CD8-positive, alpha-beta memory T cell (primary cell): ENCODE data around the gene VWA8. TPM values are rescaled to one million over a fixed set of nuclear protein-coding genes. Genes with fewer than 3 reads are reported as not detected.
A peak's percentile ranks its signal among the peaks of the same experiment; 100 is the strongest.

Experiments used
- CTCF ChIA-PET: fragments of 350-600 bp; sonication (Branson Sonifier 250); formaldehyde crosslinking; loops from one replicate; lab custom pipeline; 2021; ENCODE audit warnings: antibody characterized with exemption; lab: Charles Lee
- POLR2A ChIA-PET: fragments of 350-600 bp; sonication (Branson Sonifier 250); formaldehyde crosslinking; loops from one replicate; lab custom pipeline; 2021; ENCODE audit warnings: antibody characterized with exemption; lab: Charles Lee
- DNase-seq, 5 donors: peaks; one replicate each; pipeline versions ENCODE4 v3.0.0 to v3.0.0-alpha.2; 2020 to 2022; ENCODE audit warnings: mixed read lengths in 1 of 5
- H3K27ac ChIP-seq: one replicate; pipeline ENCODE4 v1.7.0; 2013; ENCODE audit warnings: low read depth, mild to moderate bottlenecking, low read length, moderate library complexity
- H3K27me3 ChIP-seq: 2 replicates; pipeline ENCODE4 v1.7.0; 2013; ENCODE audit warnings: low read length, mild to moderate bottlenecking; ENCODE audit not compliant: insufficient read depth, poor library complexity, severe bottlenecking
- H3K36me3 ChIP-seq: 2 replicates; pipeline ENCODE4 v1.7.0; 2013; ENCODE audit warnings: mild to moderate bottlenecking, low read length, moderate library complexity; ENCODE audit not compliant: insufficient read depth
- H3K4me1 ChIP-seq: 2 replicates; pipeline ENCODE4 v1.7.0; 2013; ENCODE audit warnings: mild to moderate bottlenecking, low read length, moderate library complexity; ENCODE audit not compliant: insufficient read depth
- H3K4me3 ChIP-seq: 2 replicates; pipeline ENCODE4 v1.7.0; 2013; ENCODE audit warnings: mild to moderate bottlenecking, low read length
- H3K9me3 ChIP-seq: 2 replicates; pipeline ENCODE4 v1.7.0; 2013; ENCODE audit warnings: mild to moderate bottlenecking, low read length
- H3K27ac Mint-ChIP-seq, 8 donors: one replicate each; pipeline ENCODE4 v1.8.0; 2020 to 2021; ENCODE audit warnings: mixed read lengths in 8 of 8, mild to moderate bottlenecking in 6 of 8, inconsistent platforms in 3 of 8, moderate library complexity in 3 of 8
- H3K27me3 Mint-ChIP-seq, 2 donors: one replicate each; pipeline ENCODE4 v1.8.0; 2020 to 2021; ENCODE audit warnings: mixed read lengths in 2 of 2, mild to moderate bottlenecking in 1 of 2, moderate library complexity in 1 of 2
- H3K36me3 Mint-ChIP-seq, 3 donors: one replicate each; pipeline ENCODE4 v1.8.0; 2020 to 2021; ENCODE audit warnings: mixed read lengths in 3 of 3, inconsistent platforms in 1 of 3, mild to moderate bottlenecking in 1 of 3
- H3K4me1 Mint-ChIP-seq, 3 donors: one replicate each; pipeline ENCODE4 v1.8.0; 2020 to 2021; ENCODE audit warnings: mixed read lengths in 3 of 3, inconsistent platforms in 1 of 3, mild to moderate bottlenecking in 1 of 3
- H3K4me3 Mint-ChIP-seq, 7 donors: one replicate each; pipeline ENCODE4 v1.8.0; 2020 to 2021; ENCODE audit warnings: mixed read lengths in 7 of 7, mild to moderate bottlenecking in 6 of 7, moderate library complexity in 4 of 7, inconsistent platforms in 2 of 7
- H3K9me3 Mint-ChIP-seq, 5 donors: one replicate each; pipeline ENCODE4 v1.8.0; 2020 to 2022; ENCODE audit warnings: mixed read lengths in 5 of 5, mild to moderate bottlenecking in 3 of 5, moderate library complexity in 2 of 5, inconsistent platforms in 1 of 5
- polyA plus RNA-seq: library from polyadenylated mRNA; unstranded; fragments of 300-500 nt; fragmentation: Illumina TruSeq; gene quantifications from one replicate; pipeline ENCODE4 v1.2.3, GENCODE V29; 2021
- total RNA-seq, 2 experiments: library from RNA; stranded (reverse); gene quantifications; one replicate each; pipeline ENCODE4 v1.2.3, GENCODE V29; 2021

Gene VWA8
- total and polyA plus RNA-seq, 3 experiments from 2014 or later: 6.9 to 21.3 (median 21.2) TPM

- H3K36me3 ChIP-seq: no peaks in the 10 kb centered on the region
- Mint-ChIP-seq H3K27me3 (no peaks in the 10 kb centered on the region), H3K36me3 (peaks cover 8 to 32% (median 17%) of the 10 kb centered on the region in 3 donors), H3K4me3 (no peak overlapping the region), H3K4me1 (peaks cover 58 to 65% (median 64%) of the 10 kb centered on the region in 3 donors), H3K27ac (peak overlapping the region in 1 of 8 donors; percentile 17), H3K9me3 (peaks cover 7 to 15% (median 14%) of the 10 kb centered on the region in 5 donors)
- no peak overlapping the region for H3K4me3 ChIP-seq
- peaks cover 23% of the 10 kb centered on the region for H3K4me1 ChIP-seq
- POLR2A ChIA-PET: no interaction called here
- CTCF ChIA-PET: interaction anchor here (1.5 kb wide), 1 partner anchor 9 kb away, joined by 4 read pairs; no protein-coding TSS in a partner anchor
- H3K27ac ChIP-seq: no peak overlapping the region
- H3K27me3 ChIP-seq: no peaks in the 10 kb centered on the region
- DNase-seq: no peak
- H3K9me3 ChIP-seq: no peaks in the 10 kb centered on the region
Measured at GRCh38 chr13:41919031-41919740, 41.7 kb downstream of the VWA8 start.

GRCh38 chr13:41917641-41918040 is 43.3 kb downstream of the VWA8 start:
- ChIA-PET POLR2A (interaction anchor here (1.7 kb wide), 1 partner anchor 44 kb away, joined by 4 read pairs; the partner anchor contains the start of gene VWA8), CTCF (no interaction called here)
- no peak overlapping the region for H3K27ac ChIP-seq
- H3K4me3 ChIP-seq: no peak overlapping the region
- peaks cover 51 to 62% (median 59%) of the 10 kb centered on the region in 3 donors for H3K4me1 Mint-ChIP-seq
- H3K9me3 ChIP-seq: no peaks in the 10 kb centered on the region
- no peaks in the 10 kb centered on the region for H3K36me3 ChIP-seq
- peak overlapping the region in 5 of 8 donors; percentile 4 to 32 (median 22) for H3K27ac Mint-ChIP-seq
- peaks cover 0 to 6% (median 1%) of the 10 kb centered on the region in 5 donors for H3K9me3 Mint-ChIP-seq
- no peaks in the 10 kb centered on the region for H3K27me3 ChIP-seq
- peaks cover 23% of the 10 kb centered on the region for H3K4me1 ChIP-seq
- peaks cover 5 to 16% (median 6%) of the 10 kb centered on the region in 3 donors for H3K36me3 Mint-ChIP-seq
- peak in 1 of 5 donors; percentile 28 for DNase-seq
- H3K27me3 Mint-ChIP-seq: no peaks in the 10 kb centered on the region
- peak overlapping the region in 1 of 7 donors; percentile 55 for H3K4me3 Mint-ChIP-seq

GRCh38 chr13:41916173-41916954 is 44.5 kb downstream of the VWA8 start:
- Mint-ChIP-seq H3K36me3 (peaks cover 5 to 6% (median 6%) of the 10 kb centered on the region in 3 donors), H3K4me1 (peaks cover 46 to 59% (median 57%) of the 10 kb centered on the region in 3 donors)

GRCh38 chr13:41915081-41915480 is 45.8 kb downstream of the VWA8 start:
- CTCF ChIA-PET: no interaction called here
- H3K36me3 Mint-ChIP-seq: peaks cover 0 to 10% (median 5%) of the 10 kb centered on the region in 3 donors
- POLR2A ChIA-PET: no interaction called here
- no peaks in the 10 kb centered on the region for H3K27me3 Mint-ChIP-seq
- Histone ChIP-seq H3K27ac (no peak overlapping the region), H3K4me1 (peaks cover 23% of the 10 kb centered on the region), H3K4me3 (no peak overlapping the region), H3K9me3 (no peaks in the 10 kb centered on the region), H3K36me3 (peaks cover 4% of the 10 kb centered on the region), H3K27me3 (no peaks in the 10 kb centered on the region)
- H3K9me3 Mint-ChIP-seq: no peaks in the 10 kb centered on the region
- peaks cover 38 to 48% (median 46%) of the 10 kb centered on the region in 3 donors for H3K4me1 Mint-ChIP-seq
- no peak for DNase-seq
- no peak overlapping the region for H3K4me3 Mint-ChIP-seq
- no peak overlapping the region for H3K27ac Mint-ChIP-seq

More at GRCh38 chr13:41916173-41916954, 44.5 kb downstream of the VWA8 start:
- H3K27ac Mint-ChIP-seq: peak overlapping the region in 6 of 8 donors; percentile 2 to 94 (median 34)
- peaks cover 1% of the 10 kb centered on the region for H3K36me3 ChIP-seq
- H3K4me1 ChIP-seq: peaks cover 23% of the 10 kb centered on the region
- no peaks in the 10 kb centered on the region for H3K9me3 ChIP-seq
- ChIA-PET POLR2A (interaction anchor here (1.7 kb wide), 1 partner anchor 45 kb away, joined by 4 read pairs; the partner anchor contains the start of gene VWA8), CTCF (interaction anchor here (0.7 to 1.2 kb wide), 2 partner anchors 10 to 132 kb away, joined by 3 read pairs; partner anchors contain the start of gene DGKH)
- DNase-seq: peak in 2 of 5 donors; percentile 16 to 40
- H3K4me3 ChIP-seq: no peak overlapping the region
- no peaks in the 10 kb centered on the region for H3K27me3 ChIP-seq
- no peak overlapping the region for H3K27ac ChIP-seq
- peak overlapping the region in 6 of 7 donors; percentile 1 to 73 (median 59) for H3K4me3 Mint-ChIP-seq
- no peaks in the 10 kb centered on the region for H3K27me3 Mint-ChIP-seq
- H3K9me3 Mint-ChIP-seq: peaks cover 0 to under 1% (median 0%) of the 10 kb centered on the region in 5 donors

- Mint-ChIP-seq H3K4me1 (peaks cover 35 to 44% (median 43%) of the 10 kb centered on the region in 3 donors), H3K27me3 (no peaks in the 10 kb centered on the region), H3K4me3 (no peak overlapping the region), H3K36me3 (peaks cover 0 to 14% (median 6%) of the 10 kb centered on the region in 3 donors), H3K9me3 (no peaks in the 10 kb centered on the region), H3K27ac (no peak overlapping the region)
- peaks cover 23% of the 10 kb centered on the region for H3K4me1 ChIP-seq
- no peak overlapping the region for H3K4me3 ChIP-seq
- no peak for DNase-seq
- H3K9me3 ChIP-seq: no peaks in the 10 kb centered on the region
- no peaks in the 10 kb centered on the region for H3K27me3 ChIP-seq
- ChIA-PET CTCF (no interaction called here), POLR2A (no interaction called here)
- peaks cover 4% of the 10 kb centered on the region for H3K36me3 ChIP-seq
- H3K27ac ChIP-seq: no peak overlapping the region
Measured at GRCh38 chr13:41914552-41914951, 46.4 kb downstream of the VWA8 start.

- no peak overlapping the region for H3K27ac Mint-ChIP-seq
- H3K27me3 Mint-ChIP-seq: no peaks in the 10 kb centered on the region
- Histone ChIP-seq H3K9me3 (no peaks in the 10 kb centered on the region), H3K4me3 (no peak overlapping the region), H3K36me3 (peaks cover 4% of the 10 kb centered on the region), H3K27ac (no peak overlapping the region), H3K27me3 (no peaks in the 10 kb centered on the region), H3K4me1 (no peaks in the 10 kb centered on the region)
- H3K4me3 Mint-ChIP-seq: no peak overlapping the region
- peaks cover 2 to 13% (median 4%) of the 10 kb centered on the region in 3 donors for H3K4me1 Mint-ChIP-seq
- POLR2A ChIA-PET: no interaction called here
- DNase-seq: no peak
- H3K9me3 Mint-ChIP-seq: no peaks in the 10 kb centered on the region
- CTCF ChIA-PET: no interaction called here
- H3K36me3 Mint-ChIP-seq: peaks cover 7 to 37% (median 24%) of the 10 kb centered on the region in 3 donors
Measured at GRCh38 chr13:41909506-41909905, 51.4 kb downstream of the VWA8 start.

- Mint-ChIP-seq H3K27me3 (no peaks in the 10 kb centered on the region), H3K4me1 (peaks cover 2 to 6% (median 4%) of the 10 kb centered on the region in 3 donors), H3K4me3 (no peak overlapping the region), H3K27ac (peak overlapping the region in 3 of 8 donors; percentile 52 to 81 (median 80)), H3K36me3 (peaks cover 7 to 36% (median 24%) of the 10 kb centered on the region in 3 donors), H3K9me3 (no peaks in the 10 kb centered on the region)
- no peak overlapping the region for H3K27ac ChIP-seq
- no peaks in the 10 kb centered on the region for H3K27me3 ChIP-seq
- peak in 2 of 5 donors; percentile 23 to 30 for DNase-seq
- no peaks in the 10 kb centered on the region for H3K36me3 ChIP-seq
- CTCF ChIA-PET: no interaction called here
- no peaks in the 10 kb centered on the region for H3K4me1 ChIP-seq
- POLR2A ChIA-PET: no interaction called here
- no peaks in the 10 kb centered on the region for H3K9me3 ChIP-seq
- H3K4me3 ChIP-seq: no peak overlapping the region
Measured at GRCh38 chr13:41905600-41906254, 55.2 kb downstream of the VWA8 start.
